Neural crest cell (in vitro differentiated cells): Measurements from ENCODE around the gene CLSTN1. TPM values are rescaled to one million over a fixed set of nuclear protein-coding genes. Genes with fewer than 3 reads are reported as not detected.

Source experiments
- DNase-seq: peaks from one replicate; pipeline ENCODE4 v3.0.0; 2021; ENCODE audit warnings: low read depth, mixed read lengths, low spot score
- H3K27ac Mint-ChIP-seq: one replicate; pipeline ENCODE4 v1.8.0; 2021; ENCODE audit warnings: mild to moderate bottlenecking, mixed read lengths; ENCODE audit not compliant: unreplicated experiment
- H3K27me3 Mint-ChIP-seq: 2 replicates; pipeline ENCODE4 v1.8.0; 2021; ENCODE audit warnings: low read depth, mild to moderate bottlenecking, mixed read lengths
- H3K36me3 Mint-ChIP-seq: 2 replicates; pipeline ENCODE4 v1.8.0; 2021; ENCODE audit warnings: low read depth, mild to moderate bottlenecking, mixed read lengths
- H3K4me1 Mint-ChIP-seq: 2 replicates; pipeline ENCODE4 v1.8.0; 2021; ENCODE audit warnings: mixed read lengths
- H3K4me3 Mint-ChIP-seq: one replicate; pipeline ENCODE4 v1.8.0; 2021; ENCODE audit warnings: mild to moderate bottlenecking, mixed read lengths
- H3K9me3 Mint-ChIP-seq: 2 replicates; pipeline ENCODE4 v1.8.0; 2021; ENCODE audit warnings: mixed read lengths
- total RNA-seq: library from RNA; stranded (reverse); gene quantifications from 2 replicates; pipeline ENCODE4 v1.2.1, GENCODE V29; 2021
- TF ChIP-seq, protein P1 (sequence below): fragments of 200-600 bp; sonication (generic); conservative IDR thresholded peaks from 2 replicates; pipeline ENCODE4 v1.5.0; 2021; ENCODE audit warnings: antibody characterized with exemption, mild to moderate bottlenecking

Gene CLSTN1
- total RNA-seq, 1 donor from 2014 or later = 136 TPM

GRCh38 chr1:9815150-9815549 lies 8.6 kb downstream of the CLSTN1 start:
- no peak for DNase-seq
- Mint-ChIP-seq H3K9me3 (no peaks in the 10 kb centered on the region), H3K4me1 (peaks cover 14% of the 10 kb centered on the region), H3K27me3 (no peaks in the 10 kb centered on the region), H3K36me3 (peaks cover 2% of the 10 kb centered on the region), H3K27ac (peak overlapping the region; percentile 70), H3K4me3 (no peak overlapping the region)
- TF ChIP-seq, protein P1, sequence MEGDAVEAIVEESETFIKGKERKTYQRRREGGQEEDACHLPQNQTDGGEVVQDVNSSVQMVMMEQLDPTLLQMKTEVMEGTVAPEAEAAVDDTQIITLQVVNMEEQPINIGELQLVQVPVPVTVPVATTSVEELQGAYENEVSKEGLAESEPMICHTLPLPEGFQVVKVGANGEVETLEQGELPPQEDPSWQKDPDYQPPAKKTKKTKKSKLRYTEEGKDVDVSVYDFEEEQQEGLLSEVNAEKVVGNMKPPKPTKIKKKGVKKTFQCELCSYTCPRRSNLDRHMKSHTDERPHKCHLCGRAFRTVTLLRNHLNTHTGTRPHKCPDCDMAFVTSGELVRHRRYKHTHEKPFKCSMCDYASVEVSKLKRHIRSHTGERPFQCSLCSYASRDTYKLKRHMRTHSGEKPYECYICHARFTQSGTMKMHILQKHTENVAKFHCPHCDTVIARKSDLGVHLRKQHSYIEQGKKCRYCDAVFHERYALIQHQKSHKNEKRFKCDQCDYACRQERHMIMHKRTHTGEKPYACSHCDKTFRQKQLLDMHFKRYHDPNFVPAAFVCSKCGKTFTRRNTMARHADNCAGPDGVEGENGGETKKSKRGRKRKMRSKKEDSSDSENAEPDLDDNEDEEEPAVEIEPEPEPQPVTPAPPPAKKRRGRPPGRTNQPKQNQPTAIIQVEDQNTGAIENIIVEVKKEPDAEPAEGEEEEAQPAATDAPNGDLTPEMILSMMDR = no peak

GRCh38 chr1:9814619-9815018 lies 9.1 kb downstream of the CLSTN1 start:
- no peak for DNase-seq
- Mint-ChIP-seq H3K9me3 (no peaks in the 10 kb centered on the region), H3K27me3 (no peaks in the 10 kb centered on the region), H3K36me3 (peaks cover 2% of the 10 kb centered on the region), H3K4me3 (no peak overlapping the region), H3K4me1 (peaks cover 16% of the 10 kb centered on the region), H3K27ac (peak overlapping the region; percentile 70)
- TF ChIP-seq, protein P1 = no peak

- Mint-ChIP-seq H3K36me3 (peaks cover 2% of the 10 kb centered on the region), H3K4me1 (peaks cover 41% of the 10 kb centered on the region), H3K27me3 (no peaks in the 10 kb centered on the region), H3K27ac (no peak overlapping the region), H3K9me3 (no peaks in the 10 kb centered on the region), H3K4me3 (no peak overlapping the region)
- no peak for DNase-seq
- TF ChIP-seq, protein P1 = no peak
Measured at GRCh38 chr1:9811239-9811966, 12.4 kb downstream of the CLSTN1 start.

DNA sequence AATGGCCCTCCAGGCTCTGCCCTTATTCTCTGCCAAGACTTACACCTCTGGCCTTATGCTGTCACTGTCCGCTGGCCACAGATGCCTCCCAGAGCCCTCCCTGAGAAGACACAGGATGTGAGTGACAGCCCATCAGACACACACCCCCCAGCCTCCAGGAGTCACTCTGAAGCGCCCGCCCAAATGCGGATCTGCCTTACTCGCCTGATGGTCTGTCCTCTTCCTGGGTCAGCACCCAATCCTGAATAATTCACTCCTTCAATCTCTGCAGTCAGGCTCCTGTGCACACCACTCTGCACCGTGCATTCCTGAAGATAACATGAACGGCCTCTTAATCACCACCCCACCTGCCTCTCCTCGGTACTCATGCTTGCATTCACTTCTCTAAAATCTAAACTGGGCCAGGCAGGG lies 14.7 kb downstream of the CLSTN1 start:
- Mint-ChIP-seq H3K4me1 (peaks cover 37% of the 10 kb centered on the region), H3K4me3 (peak overlapping the region; percentile 14), H3K27me3 (no peaks in the 10 kb centered on the region), H3K27ac (peak overlapping the region; percentile 60), H3K36me3 (no peaks in the 10 kb centered on the region), H3K9me3 (no peaks in the 10 kb centered on the region)
- TF ChIP-seq, protein P1 = no peak
- no peak for DNase-seq

- H3K9me3 Mint-ChIP-seq = no peaks in the 10 kb centered on the region
- DNase-seq = no peak
- no peak overlapping the region for H3K4me3 Mint-ChIP-seq
- peak overlapping the region; percentile 29 for H3K27ac Mint-ChIP-seq
- H3K4me1 Mint-ChIP-seq = peaks cover 37% of the 10 kb centered on the region
- TF ChIP-seq, protein P1 = no peak
- H3K36me3 Mint-ChIP-seq = no peaks in the 10 kb centered on the region
- H3K27me3 Mint-ChIP-seq = no peaks in the 10 kb centered on the region
Measured at GRCh38 chr1:9808459-9808858, 15.3 kb downstream of the CLSTN1 start.
